Smooth muscle cell of the brain vasculature (primary cell): ENCODE data around the gene CNTNAP2.

Experiments
- DNase-seq: peaks from one replicate; pipeline ENCODE4 v3.0.0-alpha.2; 2012; ENCODE audit warnings: low read depth, low spot score

Gene CNTNAP2

DNA sequence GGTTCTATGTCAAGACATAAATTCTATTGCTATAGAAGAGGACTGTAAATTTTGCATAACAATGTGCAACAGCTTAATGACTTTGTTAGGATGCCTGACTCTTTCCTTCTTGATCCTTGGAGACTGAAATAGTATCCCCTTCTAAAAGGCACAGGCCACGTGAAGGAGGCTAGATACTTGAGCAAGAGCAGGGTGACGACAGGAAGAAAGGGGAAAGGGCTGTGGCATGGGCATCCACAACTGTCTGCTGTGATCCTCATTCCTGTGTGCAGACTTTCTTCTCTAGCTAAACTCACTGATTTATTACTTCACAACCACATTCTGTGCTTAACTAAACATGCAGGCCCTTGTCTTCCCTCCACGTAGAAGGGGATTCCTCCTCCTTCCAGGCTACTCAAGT lies 1362.2 kb downstream of the CNTNAP2 start:
- no peak for DNase-seq

DNA sequence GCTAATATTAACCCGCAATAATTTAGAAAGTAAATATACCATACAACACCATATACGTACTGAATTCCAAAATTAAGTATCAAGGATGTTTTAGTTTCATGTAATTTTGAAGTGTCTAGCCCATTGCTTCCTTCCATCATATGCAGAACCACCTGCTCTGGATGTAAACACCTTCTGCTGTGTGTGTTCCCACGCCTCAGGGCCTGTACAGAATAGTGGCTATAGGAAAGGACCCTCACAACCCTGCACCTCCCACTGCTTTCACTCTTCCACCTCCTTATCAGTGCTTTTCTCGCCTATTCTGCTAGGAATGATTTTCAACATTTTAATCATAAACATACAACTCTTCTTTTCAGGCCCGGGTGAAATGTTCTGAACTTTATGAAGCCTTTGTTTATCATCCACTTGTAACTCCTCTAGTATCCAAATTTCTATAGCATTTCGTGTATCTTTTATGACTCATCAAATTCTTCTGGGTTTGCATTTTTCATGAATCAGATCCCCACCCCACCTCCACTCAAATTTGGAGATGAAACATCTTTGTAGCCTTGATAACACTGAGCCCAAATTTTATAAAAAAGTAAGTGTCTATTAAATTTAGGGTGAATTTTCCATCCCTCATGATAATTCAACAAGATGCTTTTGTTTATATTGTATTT lies 1367.2 kb downstream of the CNTNAP2 start:
- no peak for DNase-seq

DNA sequence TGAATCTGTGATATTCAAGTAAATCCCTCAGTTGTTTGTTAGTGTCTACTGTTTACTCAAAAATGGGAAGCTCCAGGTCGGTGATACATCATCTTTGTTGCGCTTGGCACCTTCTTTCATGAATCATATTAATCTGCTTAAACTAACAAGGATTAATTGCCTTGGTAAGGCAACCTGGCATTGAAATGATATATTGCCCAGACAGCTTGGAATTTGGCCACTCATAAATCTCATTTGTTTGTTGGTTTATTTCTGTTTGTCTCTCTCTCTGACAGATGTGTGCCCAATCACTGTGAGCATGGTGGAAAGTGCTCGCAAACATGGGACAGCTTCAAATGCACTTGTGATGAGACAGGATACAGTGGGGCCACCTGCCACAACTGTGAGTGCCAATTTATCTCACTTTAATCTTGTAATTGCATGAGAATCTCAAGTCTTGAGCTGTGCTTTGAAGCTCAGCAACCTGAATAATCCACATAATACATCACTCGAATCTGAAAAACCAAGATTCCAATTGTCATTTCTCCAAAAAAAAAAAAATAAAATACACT lies 1369.1 kb downstream of the CNTNAP2 start:
- DNase-seq = no peak

DNA sequence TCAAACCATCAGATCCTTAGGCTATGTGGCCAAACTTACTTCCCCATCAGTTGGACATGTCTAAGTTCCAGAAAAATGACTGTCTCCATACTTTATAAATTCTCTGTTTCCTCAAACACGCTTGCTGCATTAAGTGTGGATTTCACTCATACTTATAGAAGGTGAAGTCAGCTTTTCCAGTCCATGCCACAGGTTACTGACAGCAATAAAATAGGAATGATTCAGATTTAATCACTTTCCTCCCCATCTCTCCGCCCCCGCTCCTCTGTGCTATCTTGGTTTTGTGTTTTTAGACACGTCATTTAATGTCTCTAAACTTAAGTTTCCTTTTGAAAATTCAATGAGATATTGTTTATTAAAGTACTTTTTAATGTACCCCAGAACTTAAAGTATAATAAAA lies 1376.0 kb downstream of the CNTNAP2 start:
- DNase-seq = no peak

DNA sequence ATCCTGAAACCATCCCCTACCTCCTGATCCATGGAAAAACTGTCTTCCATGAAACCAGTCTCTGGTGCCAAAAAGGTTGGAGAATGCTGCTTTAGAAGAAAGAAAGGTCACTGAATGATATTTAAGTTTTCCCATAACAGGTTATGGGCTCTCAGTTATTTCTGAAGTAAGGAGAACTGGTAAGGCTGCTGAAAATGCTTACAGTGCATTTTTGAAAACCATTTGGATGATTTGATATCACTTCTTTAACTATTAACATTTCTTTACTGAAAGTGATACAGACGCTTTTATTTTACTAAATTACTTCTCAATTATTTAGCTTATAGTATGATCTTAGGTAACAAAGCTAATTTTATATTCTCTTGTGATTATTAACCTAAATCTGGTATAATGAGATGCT lies 1379.6 kb downstream of the CNTNAP2 start:
- DNase-seq = no peak

DNA sequence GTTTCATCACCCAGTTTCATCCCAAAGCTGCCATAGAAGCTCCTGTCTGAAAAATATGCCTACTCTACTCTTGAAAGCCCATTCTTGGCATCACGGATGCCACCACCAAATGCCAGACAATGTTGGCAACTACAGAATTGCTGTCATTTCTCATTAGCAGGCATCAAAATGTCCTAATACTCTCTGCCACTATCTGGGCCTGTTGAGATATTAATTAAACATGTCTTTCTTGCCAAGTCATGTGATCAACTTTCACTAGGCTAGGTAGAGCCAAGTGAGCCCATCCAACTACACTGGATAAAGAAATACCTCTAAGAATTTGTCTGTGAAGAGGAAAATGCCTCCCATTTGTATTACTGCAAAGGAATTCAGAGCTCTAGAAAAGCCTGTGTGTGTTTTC lies 1380.6 kb downstream of the CNTNAP2 start:
- no peak for DNase-seq

DNA sequence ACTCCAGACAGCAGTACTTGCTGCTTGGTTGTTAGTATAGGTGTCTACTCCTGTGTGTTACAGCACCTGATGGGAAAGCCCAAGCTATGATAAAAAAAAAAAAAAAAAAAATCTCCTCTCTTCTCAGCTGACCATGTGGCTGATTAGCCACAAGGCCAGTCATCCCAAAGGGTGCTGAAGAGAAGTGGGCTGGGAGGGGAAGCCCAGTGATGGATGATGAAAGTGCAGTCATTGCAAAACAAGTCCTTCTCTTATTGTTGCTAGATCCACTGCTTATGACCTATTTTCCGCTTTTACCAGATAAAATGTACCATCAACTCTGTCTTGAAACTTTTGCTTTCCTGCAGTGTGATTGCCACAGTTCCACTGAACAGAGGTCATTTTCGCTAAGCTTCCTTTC lies 1381.5 kb downstream of the CNTNAP2 start:
- DNase-seq = no peak

DNA sequence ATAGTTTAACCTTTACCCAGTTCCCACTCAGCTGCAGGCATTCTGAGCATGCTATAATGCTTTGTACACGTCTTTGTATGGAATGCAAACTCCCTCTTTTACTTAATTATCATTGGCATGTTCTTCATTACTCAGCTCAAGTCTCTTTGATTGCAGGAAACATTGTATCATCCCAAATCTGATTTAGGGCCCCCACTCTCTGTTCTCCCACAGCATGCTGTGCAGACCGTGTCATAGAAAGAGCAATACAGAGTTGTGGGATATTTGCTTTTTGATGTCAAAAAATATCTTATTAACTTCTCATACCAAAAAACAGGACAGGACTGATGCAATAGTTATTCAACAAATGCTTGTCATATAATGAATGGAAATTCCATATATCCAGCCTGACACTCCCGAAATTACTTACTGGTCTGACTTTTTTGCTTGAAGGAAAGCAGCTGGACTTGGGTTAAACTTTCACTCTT lies 1392.5 kb downstream of the CNTNAP2 start:
- DNase-seq = no peak

DNA sequence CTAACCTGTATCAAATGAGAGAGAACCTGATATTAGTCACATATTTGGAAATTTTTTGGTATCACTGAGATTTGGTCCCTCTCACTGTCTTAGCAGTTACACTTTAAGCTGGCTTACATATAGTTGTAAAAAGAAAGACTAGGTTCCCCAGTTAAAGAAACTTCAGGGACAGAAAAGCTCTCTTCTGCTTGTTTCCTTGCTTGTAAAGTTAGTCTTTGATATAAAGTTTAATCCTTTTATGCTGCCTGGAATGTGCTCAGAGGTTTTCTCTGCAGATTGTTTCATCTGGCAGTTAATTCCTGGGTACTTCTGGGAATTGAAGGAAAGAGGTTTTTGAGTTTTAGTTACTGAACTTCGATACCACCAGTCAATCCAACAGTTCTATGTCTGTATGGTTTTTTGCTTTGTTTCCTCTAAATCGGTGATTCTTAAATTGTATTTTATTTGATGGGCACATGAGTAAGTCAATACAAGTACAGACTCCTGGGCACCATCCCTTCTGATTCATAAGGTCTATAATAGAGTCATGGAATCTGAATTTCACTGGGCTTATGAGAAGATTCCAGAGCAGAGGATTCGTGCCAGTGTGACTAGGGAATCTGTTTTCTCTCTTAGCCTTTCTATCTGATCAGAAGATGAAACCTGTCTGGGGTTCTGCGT lies 1393.1 kb downstream of the CNTNAP2 start:
- no peak for DNase-seq

DNA sequence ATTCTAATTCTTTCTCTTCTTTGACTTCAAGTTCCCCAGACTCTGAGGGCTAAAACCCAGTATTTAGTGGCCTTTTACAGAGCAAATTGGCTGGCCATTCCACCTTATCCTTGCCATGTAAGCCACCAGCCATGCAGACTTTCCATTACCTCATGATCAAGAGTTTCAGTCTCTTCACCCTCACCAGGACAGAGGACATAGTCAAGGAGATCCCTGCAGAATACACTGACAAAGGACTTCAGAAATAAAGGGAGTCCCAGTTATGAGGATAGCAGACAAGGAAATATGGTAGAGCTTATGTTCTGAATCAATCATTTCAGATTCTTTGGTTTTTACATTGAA lies 1393.6 kb downstream of the CNTNAP2 start:
- DNase-seq = no peak

DNA sequence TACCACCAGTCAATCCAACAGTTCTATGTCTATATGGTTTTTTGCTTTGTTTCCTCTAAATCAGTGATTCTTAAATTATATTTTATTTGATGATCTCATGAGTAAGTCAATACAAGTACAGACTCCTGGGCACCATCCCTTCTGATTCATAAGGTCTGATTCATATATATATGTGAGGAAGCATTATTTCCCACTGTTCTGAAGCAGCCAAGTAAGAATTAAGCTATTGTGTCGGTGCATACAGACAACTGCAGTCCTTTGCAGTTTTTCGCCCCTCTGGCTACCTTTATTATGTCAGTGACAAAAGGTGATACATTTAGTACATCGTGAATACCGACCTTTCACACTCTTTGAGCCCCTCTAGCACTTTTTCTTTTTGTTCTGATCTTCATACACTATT lies 1394.3 kb downstream of the CNTNAP2 start:
- DNase-seq = no peak

DNA sequence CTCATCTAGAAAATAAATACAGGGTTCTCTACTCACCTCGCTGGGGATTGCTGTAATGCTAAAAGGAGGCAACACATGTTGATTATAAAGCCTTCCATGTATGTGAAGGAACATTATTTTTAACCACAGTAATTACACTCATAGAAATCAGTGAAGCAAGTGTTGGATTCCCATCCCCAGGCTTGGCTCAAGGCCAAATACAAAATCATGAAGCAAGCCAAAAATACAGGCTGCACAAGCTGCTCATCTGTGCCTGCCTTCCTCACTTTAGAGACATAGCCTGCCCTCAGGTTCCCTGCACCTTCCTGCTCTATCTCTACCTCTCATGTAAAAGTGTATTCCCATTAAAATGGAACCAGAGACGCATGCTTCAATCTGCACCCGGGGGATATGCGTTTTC lies 1396.8 kb downstream of the CNTNAP2 start:
- DNase-seq = no peak

DNA sequence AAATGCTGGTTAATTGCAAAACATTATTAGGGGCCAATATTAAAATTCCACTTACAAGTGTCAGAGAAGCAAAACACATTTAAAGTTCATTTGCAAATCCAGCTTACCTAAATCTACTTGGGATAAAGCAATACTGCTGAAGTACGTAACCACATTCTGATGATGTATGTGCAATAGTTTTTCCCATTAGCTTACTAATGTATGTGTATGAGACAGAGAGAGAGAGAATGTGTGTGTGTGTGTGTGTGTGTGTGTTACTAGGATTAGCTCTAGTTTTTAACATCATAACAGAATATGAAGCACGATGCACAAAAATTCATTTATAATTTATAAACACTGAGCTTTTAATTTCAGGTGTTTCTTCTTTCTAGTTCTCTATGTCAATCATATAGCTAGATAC lies 1399.8 kb downstream of the CNTNAP2 start:
- DNase-seq = no peak

DNA sequence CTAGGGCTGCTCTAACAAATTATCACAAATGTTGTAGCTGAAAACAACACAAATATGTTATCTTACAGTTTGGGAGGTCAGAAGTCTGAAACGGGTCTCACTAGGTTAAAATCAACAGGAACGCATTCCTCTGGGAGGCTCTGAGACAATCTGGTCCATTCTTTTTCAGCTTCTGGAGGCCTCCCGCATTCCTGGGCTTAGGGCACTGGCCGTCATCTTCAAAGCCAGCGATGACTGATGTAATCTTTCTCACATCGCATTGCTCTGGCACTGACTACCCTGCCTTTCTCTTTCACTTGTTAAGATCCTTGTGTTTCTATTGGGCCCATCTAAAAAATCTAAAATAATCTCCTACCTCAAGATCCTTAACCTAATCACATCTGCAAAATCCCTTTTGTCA lies 1402.5 kb downstream of the CNTNAP2 start:
- DNase-seq = no peak

DNA sequence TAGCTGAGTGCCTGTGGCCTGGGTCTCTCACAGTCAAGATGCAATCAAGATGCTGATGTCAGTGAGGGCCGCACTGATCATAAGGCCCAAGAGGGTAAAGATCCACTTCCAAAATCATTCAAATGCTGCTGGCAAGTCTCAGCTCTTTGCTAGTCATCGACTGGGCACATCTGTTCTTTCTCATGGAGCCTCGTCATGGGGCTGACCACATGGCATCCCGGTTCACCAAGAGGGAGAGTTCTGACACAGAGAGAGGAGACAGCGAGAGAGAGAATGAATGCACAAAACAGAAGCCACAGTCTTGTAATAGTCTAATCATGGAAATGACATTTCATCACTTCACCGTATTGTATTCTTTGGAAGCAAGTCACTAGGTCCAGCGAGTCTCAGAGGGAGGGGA lies 1406.5 kb downstream of the CNTNAP2 start:
- DNase-seq = no peak

DNA sequence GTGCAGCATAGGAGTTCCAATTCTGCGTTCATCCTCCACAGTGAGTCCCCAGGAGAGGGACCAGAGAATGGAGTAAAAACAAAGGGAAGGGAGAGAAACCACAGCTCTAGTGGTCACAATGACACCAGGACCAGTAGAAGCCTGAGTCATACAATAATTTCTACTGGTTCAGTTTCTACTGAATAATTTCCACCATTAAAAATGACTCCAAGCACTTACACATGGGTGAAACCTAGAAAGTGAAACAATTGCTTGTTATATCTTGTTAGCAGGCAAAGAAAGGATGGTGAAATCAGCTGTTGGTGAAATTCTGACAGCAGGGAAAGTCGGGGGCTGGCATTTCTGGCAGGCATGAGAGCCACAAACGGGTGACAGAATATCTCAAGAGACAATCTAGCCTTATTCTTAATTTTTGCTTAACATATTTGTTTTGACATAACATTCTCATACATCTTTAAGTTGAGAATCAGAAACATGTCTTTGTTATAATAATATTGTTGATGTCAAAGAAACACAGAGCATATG lies 1408.2 kb downstream of the CNTNAP2 start:
- no peak for DNase-seq

DNA sequence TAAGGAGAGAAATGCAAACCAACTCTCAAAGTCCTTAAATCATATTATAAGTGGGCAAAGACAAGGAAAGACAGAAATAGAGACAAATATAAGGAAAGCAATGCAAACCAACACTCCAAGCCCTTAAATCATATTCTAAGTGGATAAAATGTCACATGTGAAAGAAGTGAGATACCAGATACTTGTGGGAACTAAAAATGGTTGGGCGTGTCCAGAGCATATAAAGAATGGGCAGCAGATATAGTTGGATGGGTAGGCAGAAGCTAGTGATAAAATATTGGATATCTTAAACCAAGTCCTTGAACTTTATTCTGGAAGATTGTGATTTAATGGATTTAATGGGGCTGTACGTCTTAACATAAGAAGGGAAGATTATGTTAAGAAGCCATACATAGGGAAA lies 1408.7 kb downstream of the CNTNAP2 start:
- no peak for DNase-seq

DNA sequence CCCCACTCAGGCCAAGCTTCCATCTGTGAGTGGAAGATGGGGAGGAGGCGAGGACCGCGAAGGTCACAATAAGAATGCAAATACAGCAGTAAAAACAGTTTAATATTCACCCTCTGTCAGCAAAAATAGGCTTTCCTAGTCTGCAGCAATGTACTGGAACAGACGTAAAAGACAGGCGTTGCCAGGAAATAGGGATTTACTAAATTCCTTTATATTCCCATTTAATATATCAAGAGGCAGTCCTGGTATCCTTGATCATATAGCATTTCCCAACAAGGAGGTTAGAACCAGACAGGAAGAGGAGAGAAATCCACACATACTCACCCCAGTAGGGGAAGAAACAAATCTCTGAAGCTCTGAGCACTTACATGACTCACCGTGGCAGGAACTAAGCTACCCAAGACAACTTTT lies 1419.1 kb downstream of the CNTNAP2 start:
- DNase-seq = peak; percentile 13

DNA sequence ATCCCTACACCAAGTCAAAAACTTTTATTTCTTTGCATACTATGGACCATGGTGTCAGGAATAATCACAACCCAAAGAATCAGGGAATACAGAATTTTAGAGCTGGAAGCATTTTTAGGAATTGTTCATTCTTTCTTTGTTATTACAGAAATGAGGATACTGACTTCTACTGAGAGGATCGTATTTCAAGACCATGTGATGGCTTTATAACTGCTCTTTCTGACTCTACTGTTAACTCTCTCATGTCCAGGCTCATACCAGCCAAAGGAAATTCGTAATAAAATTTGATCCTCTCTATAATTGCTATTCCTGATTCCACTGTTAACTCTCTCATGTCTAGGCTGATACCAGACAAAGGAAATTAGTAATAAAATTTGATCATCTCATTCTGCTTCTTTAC lies 1423.1 kb downstream of the CNTNAP2 start:
- DNase-seq = no peak

DNA sequence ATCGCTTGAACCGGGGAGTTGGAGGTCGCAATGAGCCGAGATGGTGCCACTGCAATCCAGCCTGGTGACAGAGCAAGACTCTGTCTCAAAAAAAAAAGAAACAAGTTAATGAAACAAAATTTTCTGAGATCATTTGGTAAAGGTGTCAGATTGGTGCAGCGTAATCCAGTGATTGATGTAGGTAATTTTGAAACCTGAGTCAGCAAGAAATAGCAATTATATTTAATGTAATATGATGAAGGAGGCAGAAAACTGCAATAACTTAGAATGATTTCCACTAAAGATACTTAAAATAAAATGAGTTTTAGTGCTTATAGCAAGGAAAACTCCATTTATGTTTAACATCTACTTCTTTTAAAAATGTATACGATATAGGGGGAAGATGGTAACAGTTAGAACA lies 1424.1 kb downstream of the CNTNAP2 start:
- DNase-seq = no peak

DNA sequence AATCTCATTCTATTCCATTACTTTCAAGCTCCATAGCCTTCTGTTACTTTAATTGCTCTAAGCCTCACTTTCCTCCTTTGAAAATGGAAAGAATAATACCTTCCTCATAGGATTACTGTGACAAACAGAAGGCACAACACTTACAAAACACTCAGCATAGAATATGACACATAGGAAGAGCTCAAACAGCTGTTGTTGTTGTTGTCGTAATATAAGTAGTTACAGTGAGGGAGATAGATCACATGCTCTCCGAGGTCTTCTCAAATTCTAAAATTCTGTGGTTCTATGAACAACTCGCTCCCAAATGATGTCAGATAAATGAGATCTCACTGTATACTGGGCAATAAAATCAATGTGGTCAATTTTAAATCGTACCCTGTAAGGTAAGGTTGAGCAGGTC lies 1424.7 kb downstream of the CNTNAP2 start:
- DNase-seq = no peak

DNA sequence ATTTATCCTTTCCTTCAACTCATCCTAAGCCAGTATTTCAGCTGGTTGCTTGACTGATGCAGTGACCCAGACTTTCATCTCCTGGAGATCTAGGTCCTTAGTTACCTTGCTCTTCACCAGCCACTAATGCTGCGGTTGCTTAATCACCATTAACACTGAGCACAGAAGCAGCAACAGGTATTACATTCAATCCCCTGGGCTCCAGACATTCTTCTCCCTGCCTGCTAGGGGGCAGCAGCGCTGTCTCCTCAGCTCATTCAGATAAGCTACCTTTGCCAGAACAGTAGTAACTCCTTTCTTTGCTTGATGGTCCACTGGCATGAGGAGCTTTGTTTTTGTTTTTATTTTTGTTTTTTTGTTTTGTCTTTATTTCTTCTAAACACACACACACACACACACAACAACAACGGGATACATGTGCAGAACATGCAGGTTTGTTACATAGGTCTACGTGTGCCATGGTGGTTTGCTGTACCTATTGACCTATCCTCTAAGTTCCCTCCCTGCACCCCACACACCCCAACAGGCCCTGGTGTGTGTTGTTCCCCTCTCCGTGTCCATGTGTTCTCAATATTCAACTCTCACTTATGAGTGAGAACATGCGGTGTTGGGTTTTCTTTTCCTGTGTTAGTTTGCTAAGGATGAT lies 1430.8 kb downstream of the CNTNAP2 start:
- peak; percentile 7 for DNase-seq

DNA sequence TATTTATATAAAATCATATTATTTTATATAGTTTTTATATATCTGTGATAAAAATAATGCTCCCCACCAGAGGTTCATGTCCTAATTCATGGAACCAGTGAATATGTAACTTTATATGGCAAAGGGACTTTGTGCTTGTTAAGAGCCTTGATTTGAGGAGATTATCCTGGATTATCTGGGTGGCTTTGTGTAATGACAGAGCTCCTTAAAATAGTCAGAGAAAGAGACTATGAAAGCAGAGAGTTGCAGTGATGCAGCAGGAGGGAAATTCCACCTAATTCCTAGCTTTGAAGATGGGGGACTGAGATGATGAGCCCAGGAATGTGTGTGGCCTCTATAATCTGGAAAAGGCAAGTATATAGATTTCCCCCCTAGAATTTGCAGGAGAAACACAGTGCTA lies 1439.7 kb downstream of the CNTNAP2 start:
- no peak for DNase-seq
